Transverse colon (tissue), 4 donors: ENCODE data around the gene OXCT2.

Experiments used
- CTCF ChIP-seq, 5 experiments: fragments of 200-600 bp in 3 of 5; fragments of 450-650 bp in 2 of 5; sonication (generic) in 3 of 5; IDR thresholded peaks; 1 replicate in 2 of 5; 2 replicates in 3 of 5; pipeline ENCODE4 v1.5.1; 2016 to 2017; ENCODE audit warnings: antibody characterized with exemption in 5 of 5, inconsistent platforms in 3 of 5, mild to moderate bottlenecking in 2 of 5, moderate library complexity in 1 of 5
- EP300 ChIP-seq: sonication (generic); formaldehyde crosslinking; IDR thresholded peaks from one replicate; pipeline ENCODE4 v1.6.1; 2017; ENCODE audit warnings: antibody characterized with exemption, low read depth
- POLR2A ChIP-seq: fragments of 450-650 bp; IDR thresholded peaks from one replicate; pipeline ENCODE4 v1.6.1; 2016; ENCODE audit warnings: antibody characterized with exemption, mild to moderate bottlenecking, moderate library complexity
- POLR2AphosphoS5 ChIP-seq, 3 donors: sonication (generic); formaldehyde crosslinking; IDR thresholded peaks; one replicate each; pipeline ENCODE4 v1.6.1; 2016; ENCODE audit warnings: antibody characterized with exemption in 3 of 3

- TF ChIP-seq POLR2AphosphoS5 (IDR thresholded peaks at IDR 0.05) (no peak), CTCF (IDR thresholded peaks at IDR 0.05) (no peak), POLR2A (no peak), EP300 (no peak)
Measured at GRCh38 chr1:39791838-39792237, 20.7 kb upstream of the OXCT2 start.
